ENCODE data around the gene MAP2K3.
"Not testable (repeated sequence)": the region's sequence is repeated elsewhere in the genome, so short reads cannot be mapped to it uniquely, and the experiment has no call there.

DNA sequence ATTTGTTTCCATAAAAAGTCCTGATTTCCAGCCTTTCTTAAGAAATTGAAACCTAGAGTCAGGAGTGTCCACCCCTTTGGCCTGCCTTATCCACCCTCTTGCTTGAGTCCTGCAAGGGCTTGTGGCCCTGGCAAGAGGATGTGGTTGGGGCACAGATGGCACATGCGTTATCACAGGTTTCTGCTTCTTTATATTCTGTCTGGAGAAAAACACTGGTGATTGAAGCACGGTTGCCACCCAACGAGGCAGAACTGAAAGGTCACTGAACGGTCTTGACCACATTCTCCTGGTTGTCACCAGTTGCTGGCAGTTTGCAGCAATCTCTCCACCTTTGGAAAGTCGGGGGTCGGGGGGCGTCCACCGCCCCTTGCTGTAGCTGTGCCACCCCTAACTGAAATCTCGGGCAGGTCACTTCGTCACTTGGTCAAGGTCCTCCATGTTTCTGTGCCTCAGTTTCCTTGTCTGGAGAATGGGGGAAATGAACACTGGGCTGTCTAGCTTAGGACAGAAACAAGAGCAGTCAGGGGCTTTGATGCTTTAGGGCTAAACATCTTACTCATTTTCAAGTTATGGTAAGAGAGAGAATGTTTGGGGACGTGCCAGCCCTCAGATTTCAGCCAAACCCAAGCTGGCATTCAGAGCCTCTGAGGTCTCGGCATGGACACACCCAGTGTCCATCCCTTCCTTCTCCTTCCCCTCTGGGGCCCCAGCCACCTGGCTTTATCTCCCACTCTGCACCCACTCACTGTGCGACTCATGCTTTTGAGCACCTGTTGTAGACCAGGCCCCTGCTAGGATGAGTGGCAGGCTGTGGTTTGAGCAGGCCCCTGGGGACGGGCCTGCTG, 63.8 kb downstream of the MAP2K3 start:
- TF ChIP-seq, protein P1, sequence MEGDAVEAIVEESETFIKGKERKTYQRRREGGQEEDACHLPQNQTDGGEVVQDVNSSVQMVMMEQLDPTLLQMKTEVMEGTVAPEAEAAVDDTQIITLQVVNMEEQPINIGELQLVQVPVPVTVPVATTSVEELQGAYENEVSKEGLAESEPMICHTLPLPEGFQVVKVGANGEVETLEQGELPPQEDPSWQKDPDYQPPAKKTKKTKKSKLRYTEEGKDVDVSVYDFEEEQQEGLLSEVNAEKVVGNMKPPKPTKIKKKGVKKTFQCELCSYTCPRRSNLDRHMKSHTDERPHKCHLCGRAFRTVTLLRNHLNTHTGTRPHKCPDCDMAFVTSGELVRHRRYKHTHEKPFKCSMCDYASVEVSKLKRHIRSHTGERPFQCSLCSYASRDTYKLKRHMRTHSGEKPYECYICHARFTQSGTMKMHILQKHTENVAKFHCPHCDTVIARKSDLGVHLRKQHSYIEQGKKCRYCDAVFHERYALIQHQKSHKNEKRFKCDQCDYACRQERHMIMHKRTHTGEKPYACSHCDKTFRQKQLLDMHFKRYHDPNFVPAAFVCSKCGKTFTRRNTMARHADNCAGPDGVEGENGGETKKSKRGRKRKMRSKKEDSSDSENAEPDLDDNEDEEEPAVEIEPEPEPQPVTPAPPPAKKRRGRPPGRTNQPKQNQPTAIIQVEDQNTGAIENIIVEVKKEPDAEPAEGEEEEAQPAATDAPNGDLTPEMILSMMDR (IDR thresholded peaks at IDR 0.05) = not testable (repeated sequence)
- not testable (repeated sequence) for TF ChIP-seq POLR2A (IDR thresholded peaks at IDR 0.05)

All from right lobe of liver (tissue), 4 donors.